Uterus (tissue), 2 donors: ENCODE results near the gene MED1.

Source experiments
- CTCF ChIP-seq, 4 experiments: fragments of 200-600 bp in 2 of 4; fragments of 450-650 bp in 2 of 4; sonication (generic) in 2 of 4; IDR thresholded peaks; one replicate each; pipeline ENCODE4 v1.5.1; 2016 to 2019; ENCODE audit warnings: antibody characterized with exemption in 4 of 4, mild to moderate bottlenecking in 2 of 4, moderate library complexity in 1 of 4
- POLR2A ChIP-seq, 2 donors: fragments of 450-650 bp; IDR thresholded peaks; one replicate each; pipeline ENCODE4 v1.6.1; 2016; ENCODE audit warnings: antibody characterized with exemption in 2 of 2, mild to moderate bottlenecking in 1 of 2, moderate library complexity in 1 of 2

- TF ChIP-seq POLR2A (IDR thresholded peaks at IDR 0.05) (peak; percentile 81 to 87), CTCF (IDR thresholded peaks at IDR 0.05) (no peak)
Observed at GRCh38 chr17:39401412-39402243, 49.4 kb downstream of the MED1 start, which contains the start of gene FBXL20.
